ENCODE measurements around the gene CCL18.

CCL18 gene

DNA sequence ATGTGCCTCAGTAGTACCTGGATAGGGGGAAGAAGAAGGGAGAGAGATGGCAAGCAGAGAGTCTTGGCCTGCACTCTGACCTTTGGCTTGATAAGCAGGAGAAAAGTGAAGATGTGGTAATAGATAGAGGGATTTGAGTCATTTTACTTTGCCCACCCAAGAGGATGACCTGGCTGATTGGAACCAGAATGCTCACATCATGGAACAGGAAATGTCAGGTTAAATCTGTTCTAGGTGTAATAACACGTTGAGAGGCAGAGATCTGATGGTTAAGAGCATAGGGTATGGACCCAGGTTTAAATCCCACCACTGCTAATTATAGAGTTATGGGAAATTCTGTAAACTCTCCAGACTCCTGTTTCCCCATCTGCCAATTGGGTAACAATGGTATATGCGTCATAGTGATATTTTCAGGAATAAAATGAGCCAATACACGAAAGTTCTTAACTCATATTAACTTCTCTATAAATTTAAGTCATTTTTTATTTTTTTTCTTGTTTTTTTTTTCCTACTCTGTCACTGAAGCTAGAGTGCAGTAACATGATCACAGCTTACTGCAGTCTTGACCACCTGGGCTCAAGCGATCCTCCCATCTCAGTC lies 8.1 kb upstream of the CCL18 start:
- Histone ChIP-seq H4K20me1 (ENCODE audit: low read depth, low read length) (no peaks in the 10 kb centered on the region), H3K9me2 (replicated peaks; ENCODE audit: insufficient read depth, low read length) (no peaks in the 10 kb centered on the region), H3K4me2 (ENCODE audit: low read depth, low read length, poor library complexity, severe bottlenecking) (no peak overlapping the region), H3K9ac (ENCODE audit: low read length) (no peak overlapping the region), H3K4me3 (ENCODE audit: insufficient read depth, low read length, poor library complexity, severe bottlenecking) (no peak overlapping the region), H3K27ac (ENCODE audit: low read depth, low read length) (no peak overlapping the region), H3F3A (ENCODE audit: insufficient read depth) (no peaks in the 10 kb centered on the region), H3K9me3 (ENCODE audit: insufficient read depth, low read length) (no peaks in the 10 kb centered on the region), H3K27me3 (ENCODE audit: low read length) (no peaks in the 10 kb centered on the region), H3K79me2 (ENCODE audit: insufficient read depth, low read length) (no peaks in the 10 kb centered on the region), H3K36me3 (ENCODE audit: low read length) (no peaks in the 10 kb centered on the region), H2AFZ (ENCODE audit: low read depth, low read length, severe bottlenecking) (no peak overlapping the region)
- TF ChIP-seq EZH2phosphoT487 (conservative IDR thresholded peaks at IDR 0.05; ENCODE audit: low read length) (no peak), CTCF (IDR thresholded peaks at IDR 0.05; ENCODE audit: insufficient read depth, low read length, poor library complexity, severe bottlenecking) (no peak)

DNA sequence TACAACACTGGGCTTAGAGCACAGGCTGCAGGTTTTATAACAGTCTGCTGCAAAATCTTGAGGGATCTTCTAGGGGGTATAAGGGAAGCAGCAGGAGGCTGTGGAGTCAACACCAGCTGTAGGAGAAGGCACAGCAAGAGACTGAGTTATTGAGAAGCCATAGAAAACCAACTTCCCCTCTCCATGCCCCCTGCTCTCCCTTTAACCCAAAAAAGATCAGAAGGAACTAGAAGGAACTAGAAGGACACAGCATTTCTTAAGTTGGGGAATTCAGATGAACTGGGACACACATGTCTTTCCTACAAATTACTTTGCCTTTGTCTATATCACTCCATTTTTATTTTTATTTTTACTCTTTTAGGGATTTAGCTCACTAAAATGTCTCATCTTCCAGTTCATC lies 6.2 kb upstream of the CCL18 start:
- no peak overlapping the region for H2AFZ ChIP-seq (ENCODE audit: low read depth, low read length, severe bottlenecking)
- H3K79me2 ChIP-seq (ENCODE audit: insufficient read depth, low read length) = no peaks in the 10 kb centered on the region
- H3K4me2 ChIP-seq (ENCODE audit: low read depth, low read length, poor library complexity, severe bottlenecking) = no peak overlapping the region
- no peaks in the 10 kb centered on the region for H3K9me2 ChIP-seq (replicated peaks; ENCODE audit: insufficient read depth, low read length)
- TF ChIP-seq CTCF (IDR thresholded peaks at IDR 0.05; ENCODE audit: insufficient read depth, low read length, poor library complexity, severe bottlenecking) (no peak), EZH2phosphoT487 (conservative IDR thresholded peaks at IDR 0.05; ENCODE audit: low read length) (no peak)
- no peak overlapping the region for H3K4me3 ChIP-seq (ENCODE audit: insufficient read depth, low read length, poor library complexity, severe bottlenecking)
- no peaks in the 10 kb centered on the region for H3F3A ChIP-seq (ENCODE audit: insufficient read depth)
- H3K36me3 ChIP-seq (ENCODE audit: low read length) = no peaks in the 10 kb centered on the region
- no peak overlapping the region for H3K9ac ChIP-seq (ENCODE audit: low read length)
- no peaks in the 10 kb centered on the region for H3K9me3 ChIP-seq (ENCODE audit: insufficient read depth, low read length)
- H4K20me1 ChIP-seq (ENCODE audit: low read depth, low read length) = no peaks in the 10 kb centered on the region
- H3K27ac ChIP-seq (ENCODE audit: low read depth, low read length) = no peak overlapping the region
- H3K27me3 ChIP-seq (ENCODE audit: low read length) = no peaks in the 10 kb centered on the region

DNA sequence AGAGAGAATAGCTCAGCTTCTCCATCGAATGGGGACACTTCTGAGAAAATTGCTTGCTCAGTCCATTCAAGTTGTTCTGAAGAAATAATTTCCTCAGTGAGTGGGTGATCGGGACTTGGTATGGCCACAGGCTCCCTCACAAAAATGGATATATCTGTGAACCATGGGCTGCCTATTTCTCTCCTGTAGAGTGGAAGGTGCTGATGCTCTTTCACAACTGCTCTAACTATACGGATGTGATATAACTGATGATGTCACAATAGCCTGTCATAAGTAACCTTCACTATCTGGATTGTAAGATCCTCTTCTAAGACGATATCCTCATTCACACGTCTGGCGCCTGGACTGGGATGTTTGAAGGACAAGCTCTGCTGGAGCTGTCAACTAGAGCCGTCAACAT lies 4.7 kb upstream of the CCL18 start:
- Histone ChIP-seq H3K9ac (ENCODE audit: low read length) (no peak overlapping the region), H3K9me3 (ENCODE audit: insufficient read depth, low read length) (no peaks in the 10 kb centered on the region), H3K9me2 (replicated peaks; ENCODE audit: insufficient read depth, low read length) (no peaks in the 10 kb centered on the region), H3K79me2 (ENCODE audit: insufficient read depth, low read length) (no peaks in the 10 kb centered on the region), H3K27ac (ENCODE audit: low read depth, low read length) (no peak overlapping the region), H3K4me3 (ENCODE audit: insufficient read depth, low read length, poor library complexity, severe bottlenecking) (no peak overlapping the region), H2AFZ (ENCODE audit: low read depth, low read length, severe bottlenecking) (no peak overlapping the region), H3F3A (ENCODE audit: insufficient read depth) (no peaks in the 10 kb centered on the region), H4K20me1 (ENCODE audit: low read depth, low read length) (no peaks in the 10 kb centered on the region), H3K27me3 (ENCODE audit: low read length) (no peaks in the 10 kb centered on the region), H3K36me3 (ENCODE audit: low read length) (no peaks in the 10 kb centered on the region), H3K4me2 (ENCODE audit: low read depth, low read length, poor library complexity, severe bottlenecking) (no peak overlapping the region)
- TF ChIP-seq CTCF (IDR thresholded peaks at IDR 0.05; ENCODE audit: insufficient read depth, low read length, poor library complexity, severe bottlenecking) = no peak
- TF ChIP-seq EZH2phosphoT487 (conservative IDR thresholded peaks at IDR 0.05; ENCODE audit: low read length) = no peak
